22Rv1 (cell line): Measurements from ENCODE around the gene ZNF846.

Experiments used
- CTCF ChIP-seq: fragments of 450-650 bp; IDR thresholded peaks from 2 replicates; pipeline ENCODE4 v1.5.1; 2017; ENCODE audit warnings: mild to moderate bottlenecking
- ZFX ChIP-seq: fragments of 450-650 bp; IDR thresholded peaks from 2 replicates; pipeline ENCODE4 v1.6.1; 2017; ENCODE audit warnings: antibody characterized with exemption, borderline replicate concordance

- TF ChIP-seq CTCF: no peak
- no peak for TF ChIP-seq ZFX
These were observed 49.7 kb upstream of the ZNF846 start for GRCh38 chr19:9818175-9818733.
